Measurements from ENCODE around the gene PRSS33.

DNA sequence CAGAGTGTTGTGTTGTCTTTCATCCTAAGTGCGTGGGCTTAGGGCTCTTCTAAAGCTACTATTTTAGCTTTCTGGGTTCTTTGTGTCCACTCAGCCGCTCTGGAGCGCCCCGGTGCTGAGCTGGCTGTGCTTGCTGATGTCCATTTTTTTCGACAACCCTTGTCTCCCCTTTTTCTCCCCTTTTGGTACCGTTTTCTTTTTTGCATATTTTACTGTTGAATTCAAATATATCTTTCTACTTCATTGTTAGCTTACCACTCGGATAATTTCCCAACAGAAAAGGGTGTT lies 33.7 kb downstream of the PRSS33 start:
- no peak for TF ChIP-seq POLR2A (IDR thresholded peaks at IDR 0.05)
- TF ChIP-seq, protein P1, sequence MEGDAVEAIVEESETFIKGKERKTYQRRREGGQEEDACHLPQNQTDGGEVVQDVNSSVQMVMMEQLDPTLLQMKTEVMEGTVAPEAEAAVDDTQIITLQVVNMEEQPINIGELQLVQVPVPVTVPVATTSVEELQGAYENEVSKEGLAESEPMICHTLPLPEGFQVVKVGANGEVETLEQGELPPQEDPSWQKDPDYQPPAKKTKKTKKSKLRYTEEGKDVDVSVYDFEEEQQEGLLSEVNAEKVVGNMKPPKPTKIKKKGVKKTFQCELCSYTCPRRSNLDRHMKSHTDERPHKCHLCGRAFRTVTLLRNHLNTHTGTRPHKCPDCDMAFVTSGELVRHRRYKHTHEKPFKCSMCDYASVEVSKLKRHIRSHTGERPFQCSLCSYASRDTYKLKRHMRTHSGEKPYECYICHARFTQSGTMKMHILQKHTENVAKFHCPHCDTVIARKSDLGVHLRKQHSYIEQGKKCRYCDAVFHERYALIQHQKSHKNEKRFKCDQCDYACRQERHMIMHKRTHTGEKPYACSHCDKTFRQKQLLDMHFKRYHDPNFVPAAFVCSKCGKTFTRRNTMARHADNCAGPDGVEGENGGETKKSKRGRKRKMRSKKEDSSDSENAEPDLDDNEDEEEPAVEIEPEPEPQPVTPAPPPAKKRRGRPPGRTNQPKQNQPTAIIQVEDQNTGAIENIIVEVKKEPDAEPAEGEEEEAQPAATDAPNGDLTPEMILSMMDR (IDR thresholded peaks at IDR 0.05): no peak
- TF ChIP-seq EP300 (IDR thresholded peaks at IDR 0.05; ENCODE audit: low read depth): no peak
